GM18951 (cell line): ENCODE data around the gene OR1C1.
"Not testable (repeated sequence)": the region's sequence is repeated elsewhere in the genome, so short reads cannot be mapped to it uniquely, and the experiment has no call there.

Source experiments
- POLR2A ChIP-seq: IDR thresholded peaks from 4 replicates; pipeline ENCODE4 v1.6.1; 2011; ENCODE audit warnings: mild to moderate bottlenecking; ENCODE audit not compliant: insufficient read length, insufficient read depth; ENCODE audit errors: extremely low read depth
- in situ Hi-C: fragments of 300-500 bp; cut with MboI; formaldehyde crosslinking; loops from one replicate; pipeline ENCODE4 v1.12.0; 2022; ENCODE audit warnings: low sequenced_read_pairs, mixed read lengths, inconsistent platforms; ENCODE audit not compliant: unreplicated experiment

Gene OR1C1, protein sequence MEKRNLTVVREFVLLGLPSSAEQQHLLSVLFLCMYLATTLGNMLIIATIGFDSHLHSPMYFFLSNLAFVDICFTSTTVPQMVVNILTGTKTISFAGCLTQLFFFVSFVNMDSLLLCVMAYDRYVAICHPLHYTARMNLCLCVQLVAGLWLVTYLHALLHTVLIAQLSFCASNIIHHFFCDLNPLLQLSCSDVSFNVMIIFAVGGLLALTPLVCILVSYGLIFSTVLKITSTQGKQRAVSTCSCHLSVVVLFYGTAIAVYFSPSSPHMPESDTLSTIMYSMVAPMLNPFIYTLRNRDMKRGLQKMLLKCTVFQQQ

GRCh38 chr1:247760456-247760855 lies at the start of gene OR1C1:
Gene OR1C1 (minus strand): TSS chr1:247760556. CDS start chr1:247758406, 2,150 bp downstream.
- TF ChIP-seq POLR2A = no peak
- in situ Hi-C loops = no loop called here

- in situ Hi-C loops = no loop called here
- no peak for TF ChIP-seq POLR2A
Observed at GRCh38 chr1:247797518-247797917, 37.2 kb upstream of the OR1C1 start.

GRCh38 chr1:247769603-247770002 lies 9.2 kb upstream of the OR1C1 start:
- no peak for TF ChIP-seq POLR2A

GRCh38 chr1:247754311-247754710 lies 6.0 kb downstream of the OR1C1 start:
- in situ Hi-C loops = not testable (repeated sequence)

More at GRCh38 chr1:247769603-247770002, 9.2 kb upstream of the OR1C1 start:
- in situ Hi-C loops = no loop called here

DNA sequence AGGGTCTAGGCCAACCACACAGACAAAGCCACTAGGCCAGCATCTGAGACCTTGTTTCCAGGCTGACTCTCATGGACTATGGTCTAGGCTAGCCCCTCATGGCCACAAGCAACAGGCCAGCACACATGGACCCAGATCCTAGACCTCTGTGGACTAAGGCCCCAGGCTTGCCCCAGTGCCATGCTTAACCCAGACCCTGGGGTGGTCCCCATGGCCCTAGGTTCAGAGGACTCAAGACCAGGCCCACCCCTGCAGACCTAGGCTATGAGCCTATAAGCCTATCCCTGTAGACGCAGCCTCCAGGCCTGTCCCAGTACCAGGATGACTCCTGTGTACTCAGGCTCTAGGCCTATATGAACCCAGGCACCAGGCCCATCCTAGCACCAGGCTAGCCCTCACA lies 10.5 kb downstream of the OR1C1 start:
- in situ Hi-C loops = no loop called here
- no peak for TF ChIP-seq POLR2A

GRCh38 chr1:247748041-247748440 lies 12.3 kb downstream of the OR1C1 start, which contains the start of gene OR14A2:
Gene OR14A2 (minus strand): TSS chr1:247748141.
- in situ Hi-C loops = no loop called here
- TF ChIP-seq POLR2A = no peak

DNA sequence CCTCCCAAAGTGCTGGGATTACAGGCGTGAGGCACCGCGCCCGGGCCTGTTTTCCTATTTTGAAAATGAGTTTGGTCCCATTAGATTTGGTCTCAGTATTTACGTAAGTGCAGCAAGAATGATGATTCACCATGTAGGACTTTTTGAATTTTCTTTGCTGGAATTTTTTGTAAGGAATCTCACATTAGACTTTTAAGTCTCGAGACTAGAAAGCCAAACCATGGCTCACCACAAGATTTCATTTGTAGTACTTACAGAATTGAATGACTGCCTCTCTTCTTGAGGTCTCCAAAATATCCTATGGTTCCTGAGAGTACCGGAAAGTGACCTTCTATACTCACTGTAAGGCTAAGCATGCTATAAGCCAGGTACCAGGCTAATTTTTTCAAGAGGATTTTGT lies 12.7 kb downstream of the OR1C1 start:
- no peak for TF ChIP-seq POLR2A
- in situ Hi-C loops = no loop called here

DNA sequence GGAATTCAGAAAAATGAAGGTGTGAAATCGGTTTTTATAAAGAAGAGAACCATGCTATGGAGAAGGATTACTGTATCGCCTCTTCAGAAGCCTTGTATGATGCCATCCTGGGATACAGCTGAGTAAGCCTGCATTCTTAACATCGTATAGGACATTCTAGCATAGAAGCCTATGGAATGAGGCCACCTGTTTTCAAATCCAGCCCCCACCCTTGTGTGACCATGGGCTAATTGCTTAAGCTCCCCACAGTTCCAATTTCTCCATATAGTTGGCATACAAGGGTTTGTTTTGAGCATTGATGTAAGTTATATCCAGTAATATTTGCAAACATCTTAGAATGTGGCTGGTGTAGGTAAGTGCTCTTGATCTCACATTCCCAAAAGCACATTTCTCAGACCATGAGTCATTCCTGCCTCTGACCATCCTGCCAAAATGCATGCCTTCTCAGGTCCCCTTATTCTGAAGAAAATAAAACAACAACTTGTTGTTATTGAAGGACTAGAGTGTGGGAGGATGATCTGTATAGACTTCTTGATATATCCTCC lies 13.9 kb downstream of the OR1C1 start:
- no peak for TF ChIP-seq POLR2A
- in situ Hi-C loops = no loop called here

DNA sequence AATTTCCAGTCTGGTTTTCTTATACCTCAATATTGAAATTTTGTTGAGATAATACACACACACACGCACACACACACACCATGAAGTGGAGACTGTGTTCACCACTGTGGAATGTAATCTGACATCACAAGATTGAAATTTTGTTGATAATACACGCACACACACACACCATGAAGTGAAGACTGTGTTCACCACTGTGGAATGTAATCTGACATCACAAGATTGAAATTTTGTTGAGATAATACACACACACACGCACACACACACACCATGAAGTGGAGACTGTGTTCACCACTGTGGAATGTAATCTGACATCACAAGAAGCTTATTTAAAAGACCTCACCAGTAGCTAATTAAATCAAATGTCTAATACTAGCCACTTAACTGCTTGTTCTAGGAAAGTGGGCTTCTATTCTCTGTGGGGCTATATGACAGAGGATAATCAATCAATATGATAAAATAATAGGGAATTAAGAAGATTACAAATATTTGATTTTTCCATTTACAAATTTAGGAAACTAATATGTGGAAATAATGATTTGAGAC lies 18.1 kb downstream of the OR1C1 start:
- in situ Hi-C loops = not testable (repeated sequence)

GRCh38 chr1:247741756-247742155 lies 18.6 kb downstream of the OR1C1 start:
- in situ Hi-C loops = no loop called here

DNA sequence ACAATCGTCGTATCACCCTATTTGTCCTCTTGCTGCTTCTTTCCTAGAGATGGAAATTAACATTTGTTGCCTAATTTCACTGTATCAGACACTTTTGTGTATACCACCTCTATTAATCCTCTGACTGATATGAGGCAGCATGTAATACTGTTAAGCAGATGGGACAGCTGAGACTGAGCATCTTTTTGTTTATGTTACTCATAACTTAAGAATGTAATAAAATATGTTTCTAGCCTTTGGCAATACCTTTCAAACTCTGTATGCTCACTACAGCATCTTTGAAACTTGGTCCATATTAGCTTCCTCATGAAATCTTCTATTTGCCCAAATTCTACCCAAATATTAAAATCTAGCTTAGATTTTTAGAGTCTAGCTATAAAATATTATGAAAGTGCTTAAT lies 19.6 kb downstream of the OR1C1 start:
- in situ Hi-C loops = no loop called here
- no peak for TF ChIP-seq POLR2A

More at GRCh38 chr1:247741756-247742155, 18.6 kb downstream of the OR1C1 start:
- TF ChIP-seq POLR2A = no peak

DNA sequence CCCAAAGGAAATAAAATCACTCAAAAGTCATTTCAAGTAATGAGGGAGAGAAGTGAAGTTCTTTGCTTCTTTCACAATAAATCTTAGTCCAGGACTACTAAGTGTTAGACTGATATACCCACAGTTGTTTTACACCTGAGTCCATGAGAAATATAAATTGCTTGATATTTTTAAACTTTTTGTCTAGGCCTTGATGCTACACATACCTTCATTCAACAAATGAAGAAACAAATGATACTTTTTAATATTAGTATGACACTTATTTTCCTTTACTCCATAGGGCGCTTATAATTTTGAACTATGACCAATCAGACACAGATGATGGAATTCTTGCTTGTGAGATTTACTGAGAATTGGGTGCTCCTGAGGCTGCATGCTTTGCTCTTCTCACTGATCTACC lies 22.0 kb downstream of the OR1C1 start, which contains the start of gene OR14K1:
OR14K1 (plus strand) TSS at position 301 of the 400 bp plus-strand sequence; CDS start at position 301, 0 bp downstream.
- no peak for TF ChIP-seq POLR2A
- in situ Hi-C loops = no loop called here

GRCh38 chr1:247721222-247721621 lies 39.1 kb downstream of the OR1C1 start:
- in situ Hi-C loops = no loop called here
- no peak for TF ChIP-seq POLR2A

DNA sequence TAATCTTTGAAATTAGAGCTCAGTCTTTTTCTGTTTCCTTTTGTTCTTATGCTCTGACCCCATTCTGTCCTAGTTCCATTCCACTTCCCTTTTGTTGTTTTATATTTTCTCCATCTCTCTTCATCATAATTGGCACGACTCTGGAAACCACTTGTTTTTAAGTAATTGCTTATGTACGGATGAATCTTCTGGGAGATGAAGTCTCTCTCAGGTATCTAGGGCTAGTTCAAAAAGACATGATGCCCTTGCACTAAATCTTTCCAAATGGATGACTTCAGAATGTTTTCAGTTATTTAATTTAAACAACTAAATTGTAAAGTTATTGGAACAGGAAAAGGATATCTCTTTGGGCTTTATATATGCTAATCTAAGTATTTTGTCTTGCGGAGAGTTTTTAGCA lies 43.8 kb downstream of the OR1C1 start, which contains the start of gene OR6F1:
OR6F1 (minus strand) TSS at position 101 of the 400 bp plus-strand sequence. CDS start 3,891 bp downstream, outside the sequence.
- TF ChIP-seq POLR2A = no peak

GRCh38 chr1:247713753-247714152 lies 46.6 kb downstream of the OR1C1 start:
- in situ Hi-C loops = no loop called here
- TF ChIP-seq POLR2A = no peak

More for the DNA sequence above, 43.8 kb downstream of the OR1C1 start, which contains the start of gene OR6F1:
- in situ Hi-C loops = no loop called here

- in situ Hi-C loops = not testable (repeated sequence)
Observed at GRCh38 chr1:247710681-247711080, 49.7 kb downstream of the OR1C1 start.
